Tibial nerve (tissue), 4 donors: ENCODE measurements around the gene CTXN3.

Experiments used
- CTCF ChIP-seq, 5 experiments: fragments of 200-600 bp in 3 of 5; fragments of 450-650 bp in 2 of 5; sonication (generic) in 3 of 5; IDR thresholded peaks; one replicate each; pipeline ENCODE4 v1.5.1; 2016 to 2019; ENCODE audit warnings: antibody characterized with exemption in 5 of 5, mild to moderate bottlenecking in 3 of 5, moderate library complexity in 2 of 5
- EP300 ChIP-seq, 2 donors: sonication (generic); formaldehyde crosslinking; IDR thresholded peaks; one replicate each; pipeline ENCODE4 v1.6.1; 2017; ENCODE audit warnings: antibody characterized with exemption in 2 of 2, mild to moderate bottlenecking in 1 of 2

- TF ChIP-seq CTCF (IDR thresholded peaks at IDR 0.05) (no peak), EP300 (IDR thresholded peaks at IDR 0.05) (no peak)
Observed at GRCh38 chr5:127634007-127634406, 14.9 kb upstream of the CTXN3 start.
